Peyer's patch (tissue), 4 donors: Measurements from ENCODE around the gene PCDHGC5.

Experiments used
- POLR2A ChIP-seq, 2 donors: fragments of 450-650 bp; IDR thresholded peaks; one replicate each; pipeline ENCODE4 v1.5.1; 2017; ENCODE audit warnings: antibody characterized with exemption in 2 of 2, mild to moderate bottlenecking in 2 of 2, moderate library complexity in 2 of 2
- TF ChIP-seq, protein P1 (sequence below), 6 experiments: fragments of 450-650 bp in 4 of 6; fragments of 200-600 bp in 2 of 6; sonication (generic) in 1 of 6; IDR thresholded peaks; one replicate each; pipeline ENCODE4 v1.5.1; 2017 to 2019; ENCODE audit warnings: antibody characterized with exemption in 6 of 6, mild to moderate bottlenecking in 3 of 6, moderate library complexity in 1 of 6

DNA sequence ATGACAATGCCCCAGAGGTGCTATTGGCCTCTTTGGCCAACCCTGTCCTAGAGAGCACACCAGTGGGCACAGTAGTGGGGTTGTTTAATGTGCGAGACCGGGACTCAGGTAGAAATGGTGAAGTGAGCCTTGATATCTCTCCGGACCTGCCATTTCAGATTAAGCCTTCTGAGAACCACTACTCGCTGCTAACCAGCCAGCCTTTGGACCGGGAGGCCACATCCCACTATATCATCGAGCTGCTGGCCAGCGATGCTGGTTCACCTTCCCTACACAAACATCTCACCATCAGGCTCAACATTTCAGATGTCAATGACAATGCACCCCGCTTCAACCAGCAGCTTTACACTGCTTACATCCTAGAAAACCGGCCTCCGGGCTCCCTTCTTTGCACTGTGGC is 1.4 kb downstream of the PCDHGC5 start:
- TF ChIP-seq, protein P1, sequence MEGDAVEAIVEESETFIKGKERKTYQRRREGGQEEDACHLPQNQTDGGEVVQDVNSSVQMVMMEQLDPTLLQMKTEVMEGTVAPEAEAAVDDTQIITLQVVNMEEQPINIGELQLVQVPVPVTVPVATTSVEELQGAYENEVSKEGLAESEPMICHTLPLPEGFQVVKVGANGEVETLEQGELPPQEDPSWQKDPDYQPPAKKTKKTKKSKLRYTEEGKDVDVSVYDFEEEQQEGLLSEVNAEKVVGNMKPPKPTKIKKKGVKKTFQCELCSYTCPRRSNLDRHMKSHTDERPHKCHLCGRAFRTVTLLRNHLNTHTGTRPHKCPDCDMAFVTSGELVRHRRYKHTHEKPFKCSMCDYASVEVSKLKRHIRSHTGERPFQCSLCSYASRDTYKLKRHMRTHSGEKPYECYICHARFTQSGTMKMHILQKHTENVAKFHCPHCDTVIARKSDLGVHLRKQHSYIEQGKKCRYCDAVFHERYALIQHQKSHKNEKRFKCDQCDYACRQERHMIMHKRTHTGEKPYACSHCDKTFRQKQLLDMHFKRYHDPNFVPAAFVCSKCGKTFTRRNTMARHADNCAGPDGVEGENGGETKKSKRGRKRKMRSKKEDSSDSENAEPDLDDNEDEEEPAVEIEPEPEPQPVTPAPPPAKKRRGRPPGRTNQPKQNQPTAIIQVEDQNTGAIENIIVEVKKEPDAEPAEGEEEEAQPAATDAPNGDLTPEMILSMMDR (IDR thresholded peaks at IDR 0.05) = no peak
- no peak for TF ChIP-seq POLR2A (IDR thresholded peaks at IDR 0.05)
